Tibial nerve (tissue), 4 donors: Measurements from ENCODE around the gene SLC39A11. TPM values are rescaled to one million over a fixed set of nuclear protein-coding genes. Genes with fewer than 3 reads are reported as not detected.

ENCODE experiments used
- DNase-seq, 2 donors: peaks; one replicate each; pipeline ENCODE4 v3.0.0-alpha.2; 2019; ENCODE audit warnings: low spot score in 2 of 2
- H3K27ac ChIP-seq, 4 donors: fragments of 200-600 bp; sonication (generic) in 3 of 4; one replicate each; pipeline ENCODE4 v1.5.1; 2017 to 2019; ENCODE audit warnings: mild to moderate bottlenecking in 1 of 4
- H3K27me3 ChIP-seq, 2 donors: fragments of 200-600 bp; sonication (generic) in 1 of 2; one replicate each; pipeline versions ENCODE4 v1.5.1 to v1.6.0; 2017 to 2019
- H3K36me3 ChIP-seq, 3 donors: fragments of 200-600 bp; sonication (generic); one replicate each; pipeline ENCODE4 v1.5.1; 2018 to 2019
- H3K4me1 ChIP-seq, 4 donors: fragments of 200-600 bp; sonication (generic) in 3 of 4; one replicate each; pipeline ENCODE4 v1.5.1; 2017 to 2019
- H3K4me3 ChIP-seq, 4 donors: fragments of 200-600 bp; sonication (generic) in 3 of 4; one replicate each; pipeline ENCODE4 v1.5.1; 2017 to 2019; ENCODE audit warnings: mild to moderate bottlenecking in 1 of 4, moderate library complexity in 1 of 4
- H3K9me3 ChIP-seq, 4 donors: fragments of 200-600 bp; sonication (generic) in 3 of 4; one replicate each; pipeline ENCODE4 v1.5.1; 2017 to 2019
- EP300 ChIP-seq, 2 donors: sonication (generic); formaldehyde crosslinking; IDR thresholded peaks; one replicate each; pipeline ENCODE4 v1.6.1; 2017; ENCODE audit warnings: antibody characterized with exemption in 2 of 2, mild to moderate bottlenecking in 1 of 2
- POLR2A ChIP-seq, 2 donors: fragments of 450-650 bp; IDR thresholded peaks; one replicate each; pipeline ENCODE4 v1.6.1; 2017; ENCODE audit warnings: antibody characterized with exemption in 2 of 2, mild to moderate bottlenecking in 2 of 2, moderate library complexity in 2 of 2
- WGBS, 2 donors: methylation state at CpG; one replicate each; pipeline ENCODE4 v1.1.5; 2018; 5-methylcytosine and 5-hydroxymethylcytosine counted together
- total RNA-seq, 4 donors: library from RNA; depleted of rRNA; stranded (reverse); fragments of >200 nt; gene quantifications; one replicate each; pipeline ENCODE4 v1.1.0, GENCODE V29; 2016
- TF ChIP-seq, protein P1 (sequence below), 5 experiments: fragments of 200-600 bp in 3 of 5; fragments of 450-650 bp in 2 of 5; sonication (generic) in 3 of 5; IDR thresholded peaks; one replicate each; pipeline ENCODE4 v1.5.1; 2016 to 2019; ENCODE audit warnings: antibody characterized with exemption in 5 of 5, mild to moderate bottlenecking in 3 of 5, moderate library complexity in 2 of 5

The SLC39A11 gene
- total RNA-seq, 4 donors from 2014 or later: 19.9 to 48.4 (median 37.5) TPM

DNA sequence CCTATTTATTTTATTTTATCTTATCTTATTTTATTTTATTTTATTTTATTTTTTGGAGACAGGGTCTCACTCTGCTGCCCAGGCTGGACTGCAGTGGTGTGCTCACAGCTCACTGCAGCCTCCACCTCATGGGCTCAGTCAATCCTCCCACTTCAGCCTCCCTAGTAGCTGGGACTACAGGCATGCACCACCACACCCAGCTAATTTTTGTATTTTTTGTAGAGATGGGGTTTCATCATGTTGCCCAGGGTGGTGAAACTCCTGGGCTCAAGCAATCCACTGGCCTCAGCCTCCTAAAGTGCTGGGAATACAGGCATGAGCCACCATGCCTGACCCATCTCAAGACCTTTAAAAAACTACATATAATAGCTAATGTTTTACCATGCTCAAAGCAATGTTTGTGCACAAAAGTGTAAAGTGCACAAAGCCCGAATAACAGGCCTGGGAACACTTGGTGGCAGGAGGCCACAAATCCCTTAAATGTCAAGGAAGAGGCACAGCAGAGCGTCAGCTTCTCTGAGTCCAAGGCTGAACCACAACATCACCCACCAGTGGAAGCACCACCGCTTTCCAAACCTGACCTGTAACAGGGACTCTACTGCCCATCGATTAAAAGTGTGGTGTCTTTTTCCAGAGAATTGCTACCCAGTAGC, 30.6 kb upstream of the SLC39A11 start:
- H3K27ac ChIP-seq: no peak overlapping the region
- H3K4me1 ChIP-seq: no peaks in the 10 kb centered on the region
- 81 to 86% methylated on average over 4 of the region's 4 CpGs for WGBS, 2 donors
- no peak overlapping the region for H3K4me3 ChIP-seq
- no peaks in the 10 kb centered on the region for H3K36me3 ChIP-seq
- TF ChIP-seq POLR2A (IDR thresholded peaks at IDR 0.05) (no peak), EP300 (IDR thresholded peaks at IDR 0.05) (no peak)
- TF ChIP-seq, protein P1, sequence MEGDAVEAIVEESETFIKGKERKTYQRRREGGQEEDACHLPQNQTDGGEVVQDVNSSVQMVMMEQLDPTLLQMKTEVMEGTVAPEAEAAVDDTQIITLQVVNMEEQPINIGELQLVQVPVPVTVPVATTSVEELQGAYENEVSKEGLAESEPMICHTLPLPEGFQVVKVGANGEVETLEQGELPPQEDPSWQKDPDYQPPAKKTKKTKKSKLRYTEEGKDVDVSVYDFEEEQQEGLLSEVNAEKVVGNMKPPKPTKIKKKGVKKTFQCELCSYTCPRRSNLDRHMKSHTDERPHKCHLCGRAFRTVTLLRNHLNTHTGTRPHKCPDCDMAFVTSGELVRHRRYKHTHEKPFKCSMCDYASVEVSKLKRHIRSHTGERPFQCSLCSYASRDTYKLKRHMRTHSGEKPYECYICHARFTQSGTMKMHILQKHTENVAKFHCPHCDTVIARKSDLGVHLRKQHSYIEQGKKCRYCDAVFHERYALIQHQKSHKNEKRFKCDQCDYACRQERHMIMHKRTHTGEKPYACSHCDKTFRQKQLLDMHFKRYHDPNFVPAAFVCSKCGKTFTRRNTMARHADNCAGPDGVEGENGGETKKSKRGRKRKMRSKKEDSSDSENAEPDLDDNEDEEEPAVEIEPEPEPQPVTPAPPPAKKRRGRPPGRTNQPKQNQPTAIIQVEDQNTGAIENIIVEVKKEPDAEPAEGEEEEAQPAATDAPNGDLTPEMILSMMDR (IDR thresholded peaks at IDR 0.05): no peak
- no peaks in the 10 kb centered on the region for H3K9me3 ChIP-seq
- H3K27me3 ChIP-seq: no peaks in the 10 kb centered on the region
- no peak for DNase-seq

DNA sequence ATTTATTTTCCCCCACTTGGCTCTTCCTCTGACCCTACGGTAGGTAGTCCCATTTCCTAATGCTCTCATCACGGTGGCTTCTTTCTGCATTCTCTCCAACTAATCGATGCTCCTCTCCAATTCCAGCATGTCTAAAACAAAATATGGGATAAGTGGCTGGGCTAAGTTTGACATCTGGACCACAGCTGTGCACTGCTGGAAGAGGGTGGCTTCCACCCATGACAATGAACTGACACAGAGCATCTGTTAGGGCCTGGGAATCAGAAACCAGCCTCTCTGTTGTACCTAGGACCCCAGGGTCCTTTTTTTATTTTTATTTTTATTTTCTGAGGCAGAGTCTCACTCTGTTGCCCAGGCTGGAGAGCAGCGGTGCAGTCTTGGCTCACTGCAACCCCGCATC, 29.0 kb upstream of the SLC39A11 start:
- no peaks in the 10 kb centered on the region for H3K4me1 ChIP-seq
- H3K9me3 ChIP-seq: no peaks in the 10 kb centered on the region
- TF ChIP-seq, protein P1 (IDR thresholded peaks at IDR 0.05): no peak
- no peak for TF ChIP-seq POLR2A (IDR thresholded peaks at IDR 0.05)
- TF ChIP-seq EP300 (IDR thresholded peaks at IDR 0.05): no peak
- no peaks in the 10 kb centered on the region for H3K27me3 ChIP-seq
- H3K36me3 ChIP-seq: no peaks in the 10 kb centered on the region
- DNase-seq: no peak
- H3K4me3 ChIP-seq: no peak overlapping the region
- no peak overlapping the region for H3K27ac ChIP-seq
- WGBS, 2 donors: 85 to 90% methylated on average over 5 of the region's 5 CpGs

DNA sequence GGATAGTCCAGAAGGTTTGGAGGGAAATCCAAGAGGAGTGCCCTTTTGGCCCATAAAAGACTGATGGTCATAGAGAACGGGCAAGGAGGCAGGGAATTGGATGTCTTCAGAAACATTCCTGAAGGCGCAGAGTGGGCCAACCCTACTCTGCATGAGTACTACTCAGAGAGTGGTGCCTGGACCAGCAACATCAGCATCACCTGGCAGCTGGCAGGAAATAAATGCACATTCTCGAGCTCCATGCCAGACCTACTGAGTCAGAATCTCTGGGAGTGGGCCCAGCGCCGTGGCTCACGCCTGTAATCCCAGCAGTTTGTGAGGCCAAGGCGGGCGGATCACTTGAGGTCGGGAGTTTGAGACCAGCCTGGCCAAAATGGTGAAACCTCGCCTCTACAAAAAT, 27.1 kb upstream of the SLC39A11 start:
- H3K27me3 ChIP-seq: no peaks in the 10 kb centered on the region
- no peak overlapping the region for H3K4me3 ChIP-seq
- no peaks in the 10 kb centered on the region for H3K9me3 ChIP-seq
- no peak overlapping the region for H3K27ac ChIP-seq
- DNase-seq: no peak
- WGBS, 2 donors: 78 to 80% methylated on average over 10 of the region's 10 CpGs
- TF ChIP-seq POLR2A (IDR thresholded peaks at IDR 0.05): no peak
- TF ChIP-seq, protein P1 (IDR thresholded peaks at IDR 0.05): no peak
- TF ChIP-seq EP300 (IDR thresholded peaks at IDR 0.05): no peak
- no peaks in the 10 kb centered on the region for H3K36me3 ChIP-seq
- H3K4me1 ChIP-seq: no peaks in the 10 kb centered on the region

DNA sequence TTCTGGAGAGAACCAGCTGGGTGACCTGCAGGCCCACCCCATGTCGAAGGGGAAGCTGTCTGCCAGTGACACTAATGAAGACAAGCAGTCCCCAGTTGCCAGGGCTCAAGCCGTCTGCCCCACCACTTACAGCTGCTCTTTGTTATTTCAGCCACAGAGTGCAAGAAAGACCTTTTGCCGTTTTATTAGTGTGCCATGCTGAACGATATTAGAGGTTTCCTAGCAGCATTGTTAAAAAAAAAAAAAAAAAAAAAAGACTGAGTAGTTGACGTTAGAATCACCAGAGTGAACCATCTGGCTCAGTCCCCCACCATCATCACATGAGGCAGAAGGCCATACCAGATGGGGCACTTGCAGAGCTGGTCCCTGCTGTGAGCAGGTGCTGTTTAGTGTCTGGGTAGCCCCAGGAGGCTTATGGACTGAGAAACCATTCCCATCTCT, 26.5 kb upstream of the SLC39A11 start:
- Histone ChIP-seq H3K27me3 (no peaks in the 10 kb centered on the region), H3K4me1 (no peaks in the 10 kb centered on the region), H3K27ac (no peak overlapping the region), H3K4me3 (no peak overlapping the region), H3K36me3 (no peaks in the 10 kb centered on the region), H3K9me3 (no peaks in the 10 kb centered on the region)
- WGBS, 2 donors: 35 to 40% methylated on average over 5 of the region's 5 CpGs
- TF ChIP-seq EP300 (IDR thresholded peaks at IDR 0.05): no peak
- TF ChIP-seq, protein P1 (IDR thresholded peaks at IDR 0.05): no peak
- no peak for TF ChIP-seq POLR2A (IDR thresholded peaks at IDR 0.05)
- DNase-seq: no peak

DNA sequence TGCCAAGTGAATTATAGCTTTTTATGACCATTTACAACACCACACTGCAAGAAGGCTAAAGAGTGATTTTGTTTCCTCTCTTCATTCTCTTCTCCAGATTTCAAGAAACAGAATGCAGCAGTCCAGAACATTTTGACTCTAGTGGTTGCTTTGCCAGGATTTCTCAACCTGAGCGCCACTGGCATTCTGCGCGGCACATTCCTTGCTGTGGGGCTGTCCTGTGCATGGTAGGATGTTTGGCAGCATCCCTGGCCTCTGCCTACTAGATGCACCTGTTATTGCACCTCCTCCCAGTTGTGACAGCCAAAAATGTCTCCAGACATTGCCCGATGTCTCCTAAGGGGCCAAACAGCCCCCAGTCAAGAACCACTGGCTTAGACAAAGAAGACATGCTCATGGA, 25.7 kb upstream of the SLC39A11 start:
- no peak overlapping the region for H3K4me3 ChIP-seq
- no peak overlapping the region for H3K27ac ChIP-seq
- TF ChIP-seq POLR2A (IDR thresholded peaks at IDR 0.05) (no peak), EP300 (IDR thresholded peaks at IDR 0.05) (no peak)
- TF ChIP-seq, protein P1 (IDR thresholded peaks at IDR 0.05): no peak
- 84 to 96% methylated on average over 4 of the region's 4 CpGs for WGBS, 2 donors
- no peaks in the 10 kb centered on the region for H3K27me3 ChIP-seq
- no peaks in the 10 kb centered on the region for H3K36me3 ChIP-seq
- no peak for DNase-seq
- no peaks in the 10 kb centered on the region for H3K9me3 ChIP-seq
- no peaks in the 10 kb centered on the region for H3K4me1 ChIP-seq
